ENCODE measurements around the gene DMD.

DMD gene

DNA sequence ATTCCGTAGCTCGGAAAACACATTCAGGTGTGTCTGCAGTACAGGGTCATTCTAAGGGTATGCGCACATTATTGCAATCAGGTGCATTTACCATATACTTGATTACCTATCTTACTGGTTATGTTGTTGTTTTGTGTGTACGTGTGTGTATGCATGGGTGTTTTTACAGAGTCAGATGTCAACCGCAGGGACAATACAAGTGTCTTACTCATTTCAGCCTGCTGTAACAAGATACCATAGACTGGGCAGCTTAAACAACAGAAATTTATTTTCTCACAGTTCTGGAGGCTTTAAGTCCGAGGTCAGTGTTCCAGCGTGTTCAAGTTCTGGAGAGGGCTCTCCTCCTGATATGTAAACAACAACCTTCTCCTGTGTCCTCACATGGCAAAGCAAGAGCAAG lies 316.7 kb downstream of the DMD start:
- no peak for TF ChIP-seq POLR2AphosphoS5 (IDR thresholded peaks at IDR 0.05; ENCODE audit: low read depth, low read length)
- TF ChIP-seq SIN3A (IDR thresholded peaks at IDR 0.05; ENCODE audit: borderline replicate concordance, insufficient read depth, low read length): no peak
- TF ChIP-seq, protein P1, sequence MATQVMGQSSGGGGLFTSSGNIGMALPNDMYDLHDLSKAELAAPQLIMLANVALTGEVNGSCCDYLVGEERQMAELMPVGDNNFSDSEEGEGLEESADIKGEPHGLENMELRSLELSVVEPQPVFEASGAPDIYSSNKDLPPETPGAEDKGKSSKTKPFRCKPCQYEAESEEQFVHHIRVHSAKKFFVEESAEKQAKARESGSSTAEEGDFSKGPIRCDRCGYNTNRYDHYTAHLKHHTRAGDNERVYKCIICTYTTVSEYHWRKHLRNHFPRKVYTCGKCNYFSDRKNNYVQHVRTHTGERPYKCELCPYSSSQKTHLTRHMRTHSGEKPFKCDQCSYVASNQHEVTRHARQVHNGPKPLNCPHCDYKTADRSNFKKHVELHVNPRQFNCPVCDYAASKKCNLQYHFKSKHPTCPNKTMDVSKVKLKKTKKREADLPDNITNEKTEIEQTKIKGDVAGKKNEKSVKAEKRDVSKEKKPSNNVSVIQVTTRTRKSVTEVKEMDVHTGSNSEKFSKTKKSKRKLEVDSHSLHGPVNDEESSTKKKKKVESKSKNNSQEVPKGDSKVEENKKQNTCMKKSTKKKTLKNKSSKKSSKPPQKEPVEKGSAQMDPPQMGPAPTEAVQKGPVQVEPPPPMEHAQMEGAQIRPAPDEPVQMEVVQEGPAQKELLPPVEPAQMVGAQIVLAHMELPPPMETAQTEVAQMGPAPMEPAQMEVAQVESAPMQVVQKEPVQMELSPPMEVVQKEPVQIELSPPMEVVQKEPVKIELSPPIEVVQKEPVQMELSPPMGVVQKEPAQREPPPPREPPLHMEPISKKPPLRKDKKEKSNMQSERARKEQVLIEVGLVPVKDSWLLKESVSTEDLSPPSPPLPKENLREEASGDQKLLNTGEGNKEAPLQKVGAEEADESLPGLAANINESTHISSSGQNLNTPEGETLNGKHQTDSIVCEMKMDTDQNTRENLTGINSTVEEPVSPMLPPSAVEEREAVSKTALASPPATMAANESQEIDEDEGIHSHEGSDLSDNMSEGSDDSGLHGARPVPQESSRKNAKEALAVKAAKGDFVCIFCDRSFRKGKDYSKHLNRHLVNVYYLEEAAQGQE (IDR thresholded peaks at IDR 0.05; ENCODE audit: insufficient read depth in 1 of 2, low read depth in 2 of 2, low read length in 2 of 2): no peak
- no peak for TF ChIP-seq FOXP2 (optimal IDR thresholded peaks at IDR 0.05; ENCODE audit: borderline replicate concordance, extremely low read depth, extremely low read length, insufficient read depth)
- no peak for TF ChIP-seq TAF1 (IDR thresholded peaks at IDR 0.05; ENCODE audit: borderline replicate concordance, insufficient read depth, low read length)

DNA sequence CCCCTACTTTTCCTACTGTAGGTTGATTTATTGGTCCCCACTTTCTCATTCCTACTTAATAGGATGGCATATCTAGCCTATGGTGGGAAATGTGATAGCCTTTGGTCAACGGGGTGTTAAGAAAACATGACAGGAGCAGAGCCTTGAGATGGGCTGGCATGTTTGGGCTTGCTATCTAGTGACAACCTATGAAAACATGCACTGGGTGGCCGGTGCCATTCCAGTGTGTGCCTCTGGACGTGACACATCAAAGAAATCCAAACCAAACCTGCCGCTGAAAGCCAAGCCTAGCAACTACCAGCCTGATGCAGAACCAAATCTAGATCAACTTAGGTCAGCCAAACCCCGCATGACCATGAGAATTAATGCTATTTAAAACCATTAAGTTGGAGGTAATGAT lies 317.6 kb downstream of the DMD start:
- TF ChIP-seq POLR2AphosphoS5 (IDR thresholded peaks at IDR 0.05; ENCODE audit: low read depth, low read length) (no peak), SIN3A (IDR thresholded peaks at IDR 0.05; ENCODE audit: borderline replicate concordance, insufficient read depth, low read length) (no peak), FOXP2 (optimal IDR thresholded peaks at IDR 0.05; ENCODE audit: borderline replicate concordance, extremely low read depth, extremely low read length, insufficient read depth) (no peak), TAF1 (IDR thresholded peaks at IDR 0.05; ENCODE audit: borderline replicate concordance, insufficient read depth, low read length) (no peak)
- TF ChIP-seq, protein P1 (IDR thresholded peaks at IDR 0.05; ENCODE audit: insufficient read depth in 1 of 2, low read depth in 2 of 2, low read length in 2 of 2): no peak

DNA sequence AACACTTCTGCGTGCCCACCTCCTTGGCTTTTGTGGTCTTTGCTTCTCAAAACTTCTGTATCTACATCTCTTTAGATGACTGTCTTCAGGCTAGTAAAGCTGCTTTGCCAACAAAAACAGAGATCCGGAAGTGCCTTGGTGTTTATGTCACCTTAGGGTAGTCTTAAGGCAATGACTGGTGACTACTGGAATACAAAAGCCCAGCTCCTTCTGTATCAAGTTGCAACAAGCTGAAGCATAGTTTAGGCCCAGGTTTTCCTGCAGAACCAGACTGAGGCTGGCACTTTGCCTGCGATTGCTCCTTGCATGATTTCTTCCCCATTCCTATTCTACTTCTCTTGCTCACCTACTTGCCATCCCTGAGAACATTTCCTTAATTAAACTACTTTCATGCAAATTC lies 333.8 kb downstream of the DMD start:
- no peak for TF ChIP-seq FOXP2 (optimal IDR thresholded peaks at IDR 0.05; ENCODE audit: borderline replicate concordance, extremely low read depth, extremely low read length, insufficient read depth)
- TF ChIP-seq POLR2AphosphoS5 (IDR thresholded peaks at IDR 0.05; ENCODE audit: low read depth, low read length): no peak
- TF ChIP-seq, protein P1 (IDR thresholded peaks at IDR 0.05; ENCODE audit: insufficient read depth in 1 of 2, low read depth in 2 of 2, low read length in 2 of 2): no peak
- no peak for TF ChIP-seq SIN3A (IDR thresholded peaks at IDR 0.05; ENCODE audit: borderline replicate concordance, insufficient read depth, low read length)
- no peak for TF ChIP-seq TAF1 (IDR thresholded peaks at IDR 0.05; ENCODE audit: borderline replicate concordance, insufficient read depth, low read length)

DNA sequence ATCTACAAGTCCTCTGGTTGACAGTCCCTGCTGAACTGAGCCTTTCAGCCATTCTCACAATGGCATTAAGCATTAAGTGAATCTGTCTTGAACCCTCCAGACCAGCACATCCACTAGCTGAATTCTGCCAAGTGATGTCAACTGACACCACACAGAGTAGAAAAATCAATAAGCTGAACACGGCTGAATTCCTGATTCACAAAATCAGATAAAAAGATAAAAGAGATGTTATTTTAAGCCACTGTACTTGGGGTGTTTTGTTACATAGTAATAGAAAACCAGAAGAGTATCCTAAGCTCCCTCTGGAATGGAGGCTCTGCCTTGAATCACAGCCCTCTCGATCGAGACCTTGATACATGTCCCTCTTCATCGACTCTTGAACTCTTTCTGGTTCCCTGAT lies 336.5 kb downstream of the DMD start:
- no peak for TF ChIP-seq FOXP2 (optimal IDR thresholded peaks at IDR 0.05; ENCODE audit: borderline replicate concordance, extremely low read depth, extremely low read length, insufficient read depth)
- TF ChIP-seq, protein P1 (IDR thresholded peaks at IDR 0.05; ENCODE audit: insufficient read depth in 1 of 2, low read depth in 2 of 2, low read length in 2 of 2): no peak
- TF ChIP-seq TAF1 (IDR thresholded peaks at IDR 0.05; ENCODE audit: borderline replicate concordance, insufficient read depth, low read length): no peak
- TF ChIP-seq POLR2AphosphoS5 (IDR thresholded peaks at IDR 0.05; ENCODE audit: low read depth, low read length): no peak
- TF ChIP-seq SIN3A (IDR thresholded peaks at IDR 0.05; ENCODE audit: borderline replicate concordance, insufficient read depth, low read length): no peak

DNA sequence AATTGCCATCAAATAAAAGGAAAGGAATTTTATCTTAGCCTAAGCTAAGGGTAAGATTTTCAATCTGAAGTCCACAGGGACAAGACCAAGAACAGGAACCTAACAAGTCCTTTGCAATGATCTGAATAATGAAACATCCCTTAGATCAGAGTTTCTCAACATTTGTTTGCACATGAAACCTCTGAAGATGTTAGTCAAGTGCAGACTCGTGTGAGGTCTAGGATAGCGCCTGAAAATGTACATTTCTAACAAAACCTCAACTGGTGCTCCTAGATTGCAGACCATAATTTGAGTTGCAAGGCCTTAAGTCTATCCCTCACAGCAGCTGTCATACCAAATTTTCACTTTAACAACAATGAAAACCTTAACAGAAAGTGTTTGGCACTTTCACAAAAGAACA lies 337.6 kb downstream of the DMD start:
- TF ChIP-seq POLR2AphosphoS5 (IDR thresholded peaks at IDR 0.05; ENCODE audit: low read depth, low read length) (no peak), SIN3A (IDR thresholded peaks at IDR 0.05; ENCODE audit: borderline replicate concordance, insufficient read depth, low read length) (no peak), FOXP2 (optimal IDR thresholded peaks at IDR 0.05; ENCODE audit: borderline replicate concordance, extremely low read depth, extremely low read length, insufficient read depth) (no peak), TAF1 (IDR thresholded peaks at IDR 0.05; ENCODE audit: borderline replicate concordance, insufficient read depth, low read length) (no peak)
- TF ChIP-seq, protein P1 (IDR thresholded peaks at IDR 0.05; ENCODE audit: insufficient read depth in 1 of 2, low read depth in 2 of 2, low read length in 2 of 2): no peak
